Activated CD4-positive, alpha-beta T cell treated with anti-CD3 and anti-CD28 coated beads, Interleukin-2, amount 50 U/mL, for 24 hours (primary cell): ENCODE measurements around the gene LRRC27.
A peak's percentile ranks its signal among the peaks of the same experiment; 100 is the strongest.
"Not testable (repeated sequence)": the region's sequence is repeated elsewhere in the genome, so short reads cannot be mapped to it uniquely, and the experiment has no call there.

Experiments used
- DNase-seq, 2 donors: peaks; one replicate each; pipeline ENCODE4 v3.0.0-alpha.2; 2020; ENCODE audit warnings: low read depth in 1 of 2, low spot score in 1 of 2

Gene LRRC27

GRCh38 chr10:132372516-132373095 lies 40.6 kb downstream of the LRRC27 start:
- DNase-seq: no peak

- DNase-seq: no peak
Observed at GRCh38 chr10:132373241-132373955, 41.4 kb downstream of the LRRC27 start.

GRCh38 chr10:132374176-132374575 lies 42.2 kb downstream of the LRRC27 start:
- no peak for DNase-seq

GRCh38 chr10:132374612-132375011 lies 42.6 kb downstream of the LRRC27 start:
- DNase-seq: no peak

GRCh38 chr10:132375116-132375794 lies 43.3 kb downstream of the LRRC27 start:
- no peak for DNase-seq

GRCh38 chr10:132375795-132376297 lies 43.9 kb downstream of the LRRC27 start:
- no peak for DNase-seq

- no peak for DNase-seq
Observed at GRCh38 chr10:132376394-132376851, 44.4 kb downstream of the LRRC27 start.

- DNase-seq: no peak
Observed at GRCh38 chr10:132377326-132377725, 45.3 kb downstream of the LRRC27 start.

GRCh38 chr10:132379026-132379425 lies 47.0 kb downstream of the LRRC27 start:
- DNase-seq: not testable (repeated sequence)

GRCh38 chr10:132380986-132381385 lies 49.0 kb downstream of the LRRC27 start:
- DNase-seq: not testable (repeated sequence)

- no peak for DNase-seq
Observed at GRCh38 chr10:132381741-132382140, 49.7 kb downstream of the LRRC27 start.

GRCh38 chr10:132382231-132382922 lies 50.4 kb downstream of the LRRC27 start:
- no peak for DNase-seq

- DNase-seq: no peak
Observed at GRCh38 chr10:132383101-132383500, 51.1 kb downstream of the LRRC27 start.

- no peak for DNase-seq
Observed at GRCh38 chr10:132383751-132384196, 51.8 kb downstream of the LRRC27 start.

- DNase-seq: no peak
Observed at GRCh38 chr10:132384618-132385388, 52.8 kb downstream of the LRRC27 start.

GRCh38 chr10:132385389-132385667 lies 53.3 kb downstream of the LRRC27 start:
- no peak for DNase-seq

GRCh38 chr10:132385721-132386418 lies 53.9 kb downstream of the LRRC27 start:
- DNase-seq: no peak

GRCh38 chr10:132386419-132386831 lies 54.4 kb downstream of the LRRC27 start:
- no peak for DNase-seq

- DNase-seq: not testable (repeated sequence)
Observed at GRCh38 chr10:132386896-132387295, 54.9 kb downstream of the LRRC27 start.

- peak; percentile 52 for DNase-seq
Observed at GRCh38 chr10:132387764-132388210, 55.8 kb downstream of the LRRC27 start.
